Measurements from ENCODE around the gene GALNT14. TPM values are rescaled to one million over a fixed set of nuclear protein-coding genes. Genes with fewer than 3 reads are reported as not detected.

GALNT14 gene
- total and polyA plus RNA-seq, 2 of the 13 experiments (the other 11 are each of a cell fraction or from before 2014, with no cell fraction given), result not detected

DNA sequence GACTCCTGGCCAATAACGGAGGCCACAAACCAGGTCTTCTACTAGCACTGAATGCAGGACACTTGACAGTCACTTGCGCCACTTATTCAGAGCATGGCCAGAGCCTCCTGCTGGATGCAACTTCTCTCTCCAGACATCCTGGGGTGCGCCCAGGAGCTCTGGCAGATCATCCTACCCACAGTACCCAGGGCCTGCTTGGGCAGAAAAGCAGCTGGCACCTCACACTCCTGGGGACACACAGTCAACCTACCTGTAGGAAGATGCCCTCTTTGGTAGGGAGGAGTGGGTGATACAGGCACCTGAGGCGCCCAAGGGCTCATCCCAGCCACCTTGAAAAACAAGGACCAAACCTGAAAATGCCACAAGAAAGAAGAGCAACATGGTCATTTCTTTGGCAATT, 13.3 kb downstream of the GALNT14 start (continued):
- TF ChIP-seq ATF6 (CRISPR knock-in tag; conservative IDR thresholded peaks at IDR 0.05) (no peak), PRDM10 (CRISPR knock-in tag; IDR thresholded peaks at IDR 0.05; ENCODE audit: low read depth) (no peak), PCBP2 (optimal IDR thresholded peaks at IDR 0.05; ENCODE audit: low read depth, low read length, poor library complexity, severe bottlenecking) (no peak), SCMH1 (CRISPR knock-in tag; IDR thresholded peaks at IDR 0.05; ENCODE audit: borderline replicate concordance) (no peak)
- TF ChIP-seq, protein P1, sequence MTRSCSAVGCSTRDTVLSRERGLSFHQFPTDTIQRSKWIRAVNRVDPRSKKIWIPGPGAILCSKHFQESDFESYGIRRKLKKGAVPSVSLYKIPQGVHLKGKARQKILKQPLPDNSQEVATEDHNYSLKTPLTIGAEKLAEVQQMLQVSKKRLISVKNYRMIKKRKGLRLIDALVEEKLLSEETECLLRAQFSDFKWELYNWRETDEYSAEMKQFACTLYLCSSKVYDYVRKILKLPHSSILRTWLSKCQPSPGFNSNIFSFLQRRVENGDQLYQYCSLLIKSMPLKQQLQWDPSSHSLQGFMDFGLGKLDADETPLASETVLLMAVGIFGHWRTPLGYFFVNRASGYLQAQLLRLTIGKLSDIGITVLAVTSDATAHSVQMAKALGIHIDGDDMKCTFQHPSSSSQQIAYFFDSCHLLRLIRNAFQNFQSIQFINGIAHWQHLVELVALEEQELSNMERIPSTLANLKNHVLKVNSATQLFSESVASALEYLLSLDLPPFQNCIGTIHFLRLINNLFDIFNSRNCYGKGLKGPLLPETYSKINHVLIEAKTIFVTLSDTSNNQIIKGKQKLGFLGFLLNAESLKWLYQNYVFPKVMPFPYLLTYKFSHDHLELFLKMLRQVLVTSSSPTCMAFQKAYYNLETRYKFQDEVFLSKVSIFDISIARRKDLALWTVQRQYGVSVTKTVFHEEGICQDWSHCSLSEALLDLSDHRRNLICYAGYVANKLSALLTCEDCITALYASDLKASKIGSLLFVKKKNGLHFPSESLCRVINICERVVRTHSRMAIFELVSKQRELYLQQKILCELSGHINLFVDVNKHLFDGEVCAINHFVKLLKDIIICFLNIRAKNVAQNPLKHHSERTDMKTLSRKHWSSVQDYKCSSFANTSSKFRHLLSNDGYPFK (CRISPR knock-in tag; IDR thresholded peaks at IDR 0.05; ENCODE audit: borderline replicate concordance), result no peak
- TF ChIP-seq, protein P2, sequence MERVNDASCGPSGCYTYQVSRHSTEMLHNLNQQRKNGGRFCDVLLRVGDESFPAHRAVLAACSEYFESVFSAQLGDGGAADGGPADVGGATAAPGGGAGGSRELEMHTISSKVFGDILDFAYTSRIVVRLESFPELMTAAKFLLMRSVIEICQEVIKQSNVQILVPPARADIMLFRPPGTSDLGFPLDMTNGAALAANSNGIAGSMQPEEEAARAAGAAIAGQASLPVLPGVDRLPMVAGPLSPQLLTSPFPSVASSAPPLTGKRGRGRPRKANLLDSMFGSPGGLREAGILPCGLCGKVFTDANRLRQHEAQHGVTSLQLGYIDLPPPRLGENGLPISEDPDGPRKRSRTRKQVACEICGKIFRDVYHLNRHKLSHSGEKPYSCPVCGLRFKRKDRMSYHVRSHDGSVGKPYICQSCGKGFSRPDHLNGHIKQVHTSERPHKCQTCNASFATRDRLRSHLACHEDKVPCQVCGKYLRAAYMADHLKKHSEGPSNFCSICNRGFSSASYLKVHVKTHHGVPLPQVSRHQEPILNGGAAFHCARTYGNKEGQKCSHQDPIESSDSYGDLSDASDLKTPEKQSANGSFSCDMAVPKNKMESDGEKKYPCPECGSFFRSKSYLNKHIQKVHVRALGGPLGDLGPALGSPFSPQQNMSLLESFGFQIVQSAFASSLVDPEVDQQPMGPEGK (CRISPR knock-in tag; IDR thresholded peaks at IDR 0.05), result no peak
- TF ChIP-seq, protein P3, sequence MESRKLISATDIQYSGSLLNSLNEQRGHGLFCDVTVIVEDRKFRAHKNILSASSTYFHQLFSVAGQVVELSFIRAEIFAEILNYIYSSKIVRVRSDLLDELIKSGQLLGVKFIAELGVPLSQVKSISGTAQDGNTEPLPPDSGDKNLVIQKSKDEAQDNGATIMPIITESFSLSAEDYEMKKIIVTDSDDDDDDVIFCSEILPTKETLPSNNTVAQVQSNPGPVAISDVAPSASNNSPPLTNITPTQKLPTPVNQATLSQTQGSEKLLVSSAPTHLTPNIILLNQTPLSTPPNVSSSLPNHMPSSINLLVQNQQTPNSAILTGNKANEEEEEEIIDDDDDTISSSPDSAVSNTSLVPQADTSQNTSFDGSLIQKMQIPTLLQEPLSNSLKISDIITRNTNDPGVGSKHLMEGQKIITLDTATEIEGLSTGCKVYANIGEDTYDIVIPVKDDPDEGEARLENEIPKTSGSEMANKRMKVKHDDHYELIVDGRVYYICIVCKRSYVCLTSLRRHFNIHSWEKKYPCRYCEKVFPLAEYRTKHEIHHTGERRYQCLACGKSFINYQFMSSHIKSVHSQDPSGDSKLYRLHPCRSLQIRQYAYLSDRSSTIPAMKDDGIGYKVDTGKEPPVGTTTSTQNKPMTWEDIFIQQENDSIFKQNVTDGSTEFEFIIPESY (CRISPR knock-in tag; IDR thresholded peaks at IDR 0.05), result no peak
